GM11168 (cell line): ENCODE data around the gene RPS6KA2.

Source experiments
- in situ Hi-C: fragments of 300-500 bp; cut with MboI; formaldehyde crosslinking; loops from one replicate; pipeline ENCODE4 v1.12.0; 2022; ENCODE audit warnings: low sequenced_read_pairs; ENCODE audit not compliant: unreplicated experiment

Gene RPS6KA2

GRCh38 chr6:166415833-166416347 is 211.2 kb downstream of the RPS6KA2 start:
- in situ Hi-C loops: no loop called here

GRCh38 chr6:166415306-166415705 is 211.7 kb downstream of the RPS6KA2 start:
- in situ Hi-C loops: no loop called here

GRCh38 chr6:166413491-166413951 is 213.5 kb downstream of the RPS6KA2 start:
- in situ Hi-C loops: no loop called here

- in situ Hi-C loops: no loop called here
These were observed 214.1 kb downstream of the RPS6KA2 start for GRCh38 chr6:166412911-166413384.

DNA sequence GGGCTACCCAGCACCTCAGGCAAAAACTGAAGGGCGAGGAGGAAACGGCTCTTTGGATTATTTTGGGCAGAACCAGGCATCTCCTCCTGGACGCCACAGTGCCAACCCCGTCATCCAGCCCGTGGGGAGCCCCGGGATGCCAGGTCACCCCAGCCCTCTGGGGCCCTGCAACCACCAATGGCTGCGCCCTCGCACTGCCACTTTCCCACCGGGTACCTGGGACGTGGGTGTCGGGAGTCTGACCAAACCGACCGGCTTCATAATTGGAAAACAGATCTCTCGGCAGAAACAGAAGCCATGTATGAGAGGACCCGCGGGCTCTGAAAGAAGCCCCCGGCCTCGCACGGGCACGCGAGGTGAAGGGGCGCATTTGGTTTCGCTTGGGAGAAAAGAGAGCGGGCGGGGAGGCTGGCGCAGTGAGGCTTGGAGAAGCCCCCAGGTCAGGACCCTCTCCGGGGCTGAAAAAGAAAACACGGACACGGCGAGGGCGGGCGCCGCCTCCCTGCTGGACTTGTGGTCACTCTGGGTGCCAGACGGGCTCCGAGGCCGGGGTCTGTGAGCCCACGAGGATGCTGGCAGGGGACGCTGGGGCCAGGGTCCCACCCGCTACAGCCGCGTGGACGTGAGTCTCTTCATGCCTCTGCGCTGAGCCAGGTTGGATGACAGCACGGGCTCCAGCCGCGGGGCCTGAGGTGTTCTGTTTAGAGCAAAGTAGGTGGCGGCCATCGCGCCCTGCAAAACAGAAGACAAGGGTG is 214.7 kb downstream of the RPS6KA2 start:
- in situ Hi-C loops: no loop called here

DNA sequence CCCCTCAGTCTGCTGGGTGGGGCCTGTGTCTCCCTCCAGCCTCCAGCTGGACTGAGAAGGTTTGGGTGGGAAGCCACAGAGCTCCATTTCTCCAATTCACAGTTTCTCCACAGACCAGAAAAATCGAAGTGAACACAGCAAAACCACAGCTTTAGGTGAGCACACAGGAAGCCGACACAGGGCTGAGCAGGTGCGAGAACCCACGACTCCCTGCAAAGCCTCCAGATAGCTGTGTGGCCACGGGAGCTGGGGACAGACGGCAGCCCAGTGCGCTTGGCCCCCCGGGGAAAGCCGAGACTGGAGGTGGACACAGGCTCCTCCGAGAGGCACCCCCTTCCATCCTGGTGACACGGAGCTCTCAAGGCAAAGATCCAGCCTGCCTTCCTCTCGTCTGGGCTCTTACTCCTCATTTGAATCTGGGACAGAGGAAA is 215.3 kb downstream of the RPS6KA2 start:
- in situ Hi-C loops: no loop called here

DNA sequence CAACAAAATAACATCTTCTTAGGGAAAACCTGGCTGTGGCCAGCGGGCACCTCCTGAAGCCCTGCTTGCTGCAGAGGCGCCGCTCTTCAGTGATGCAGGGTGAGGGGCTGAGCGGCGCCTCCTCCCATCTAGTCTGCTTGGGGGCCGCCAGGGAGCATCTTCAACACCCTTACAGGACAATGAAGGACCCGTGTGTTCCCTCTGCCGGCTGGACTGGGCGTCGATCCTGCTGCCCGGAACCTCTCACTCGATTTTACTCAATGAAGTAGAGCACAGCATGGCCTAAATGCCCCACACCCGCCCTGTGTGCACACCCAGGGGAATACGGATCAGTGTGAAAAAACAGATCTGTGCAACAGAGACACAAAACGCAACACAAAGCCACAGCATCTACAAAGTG is 215.8 kb downstream of the RPS6KA2 start:
- in situ Hi-C loops: no loop called here

GRCh38 chr6:166410426-166410935 is 216.6 kb downstream of the RPS6KA2 start:
- in situ Hi-C loops: no loop called here

- in situ Hi-C loops: no loop called here
These were observed 217.9 kb downstream of the RPS6KA2 start for GRCh38 chr6:166408936-166409755.

DNA sequence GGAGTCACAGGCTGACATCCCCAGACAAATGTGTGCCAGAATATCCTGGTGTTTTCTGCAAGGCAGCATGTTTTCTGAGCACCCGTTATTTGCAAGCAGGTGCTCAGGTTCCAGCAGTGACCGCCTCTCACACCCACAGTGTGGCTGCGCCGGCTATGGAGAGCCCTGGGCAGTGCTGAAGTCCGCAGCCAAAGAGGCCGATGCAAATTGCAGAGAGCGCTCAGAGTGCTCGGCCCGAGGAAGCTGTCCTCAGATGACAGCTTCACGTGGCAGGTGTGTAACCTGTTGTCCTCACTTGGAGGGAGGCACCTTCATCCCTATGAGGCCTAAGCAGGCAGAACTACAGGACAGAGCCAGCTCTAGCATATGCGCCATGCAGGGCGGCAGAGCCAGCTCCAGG is 220.9 kb downstream of the RPS6KA2 start:
- in situ Hi-C loops: no loop called here

GRCh38 chr6:166405386-166405785 is 221.7 kb downstream of the RPS6KA2 start:
- in situ Hi-C loops: no loop called here

- in situ Hi-C loops: loop anchor here (5.0 kb wide), 1 partner anchor 125 kb away; no protein-coding TSS in a partner anchor
These were observed 224.3 kb downstream of the RPS6KA2 start for GRCh38 chr6:166402582-166403277.

GRCh38 chr6:166400649-166401250 is 226.3 kb downstream of the RPS6KA2 start:
- in situ Hi-C loops: loop anchor here (5.0 kb wide), 1 partner anchor 123 kb away; no protein-coding TSS in a partner anchor

DNA sequence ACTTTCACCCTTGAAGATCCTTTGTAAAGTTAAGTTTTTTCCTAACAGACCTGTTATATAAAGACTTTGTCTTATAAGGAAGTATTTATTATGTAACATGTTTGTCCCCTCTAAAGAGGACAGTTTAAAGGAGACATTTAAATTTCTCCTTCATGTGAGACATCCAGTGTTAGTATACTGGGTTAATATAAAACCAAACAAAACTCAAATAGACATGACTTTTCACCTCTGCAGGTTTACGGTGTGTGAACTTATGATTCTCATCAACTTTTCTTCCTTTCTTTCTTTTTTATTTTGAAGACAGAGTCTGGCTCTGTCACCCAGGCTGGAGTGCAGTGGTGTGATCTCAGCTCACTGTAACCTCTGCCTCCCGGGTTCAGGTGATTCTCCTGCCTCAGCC is 226.9 kb downstream of the RPS6KA2 start:
- in situ Hi-C loops: loop anchor here (5.0 kb wide), 1 partner anchor 123 kb away; no protein-coding TSS in a partner anchor

GRCh38 chr6:166398348-166398747 is 228.7 kb downstream of the RPS6KA2 start:
- in situ Hi-C loops: loop anchor here (5.0 to 25.0 kb wide), 2 partner anchors 101 to 511 kb away; no protein-coding TSS in a partner anchor

DNA sequence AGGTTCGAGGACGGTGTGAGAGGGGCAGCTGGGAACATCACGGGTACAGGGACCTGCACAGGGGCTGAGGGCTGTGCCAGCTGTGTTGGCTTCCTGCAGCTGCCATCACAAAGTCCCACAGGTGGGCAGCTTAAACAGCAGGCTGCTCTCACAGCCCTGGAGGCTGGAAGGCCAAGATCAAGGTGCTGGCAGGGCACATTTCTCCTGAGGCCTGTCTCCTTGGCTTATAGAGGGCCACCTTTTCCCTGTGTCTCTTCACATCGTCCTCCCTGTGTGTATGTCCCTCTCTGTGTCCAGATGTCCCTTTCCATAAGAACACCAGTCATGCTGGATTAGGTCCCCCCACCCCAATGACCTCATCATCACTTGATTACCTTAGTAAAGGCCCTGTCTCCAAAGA is 229.2 kb downstream of the RPS6KA2 start:
- in situ Hi-C loops: loop anchor here (5.0 to 25.0 kb wide), 2 partner anchors 101 to 511 kb away; no protein-coding TSS in a partner anchor

DNA sequence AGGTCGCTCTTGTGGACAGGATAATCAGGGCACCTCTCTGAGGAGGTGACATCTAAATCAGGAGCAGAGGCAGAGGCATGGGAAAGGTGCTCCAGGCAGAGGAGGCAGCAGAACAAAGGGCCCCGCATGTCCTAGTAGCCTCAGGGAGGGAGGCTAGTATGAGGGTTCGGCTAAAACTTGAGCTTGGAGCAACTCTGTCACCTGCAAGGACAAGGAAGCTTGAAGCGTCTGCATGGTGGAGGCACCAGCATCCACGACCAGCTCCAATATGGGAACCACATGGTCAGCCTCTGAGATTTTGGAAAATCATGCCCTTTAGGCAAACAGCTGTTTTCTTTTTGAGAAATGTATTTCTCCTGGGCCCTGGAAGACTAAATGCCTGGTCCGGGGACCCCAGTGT is 231.3 kb downstream of the RPS6KA2 start:
- in situ Hi-C loops: loop anchor here (5.0 to 25.0 kb wide), 2 partner anchors 98 to 508 kb away; no protein-coding TSS in a partner anchor

GRCh38 chr6:166395351-166395750 is 231.7 kb downstream of the RPS6KA2 start:
- in situ Hi-C loops: loop anchor here (5.0 to 25.0 kb wide), 2 partner anchors 98 to 508 kb away; no protein-coding TSS in a partner anchor
